Measurements from ENCODE around the gene CAMK4. TPM values are rescaled to one million over a fixed set of nuclear protein-coding genes. Genes with fewer than 3 reads are reported as not detected.

Gene CAMK4
- total RNA-seq, 1 experiment from 2014 or later: 10.6 TPM

DNA sequence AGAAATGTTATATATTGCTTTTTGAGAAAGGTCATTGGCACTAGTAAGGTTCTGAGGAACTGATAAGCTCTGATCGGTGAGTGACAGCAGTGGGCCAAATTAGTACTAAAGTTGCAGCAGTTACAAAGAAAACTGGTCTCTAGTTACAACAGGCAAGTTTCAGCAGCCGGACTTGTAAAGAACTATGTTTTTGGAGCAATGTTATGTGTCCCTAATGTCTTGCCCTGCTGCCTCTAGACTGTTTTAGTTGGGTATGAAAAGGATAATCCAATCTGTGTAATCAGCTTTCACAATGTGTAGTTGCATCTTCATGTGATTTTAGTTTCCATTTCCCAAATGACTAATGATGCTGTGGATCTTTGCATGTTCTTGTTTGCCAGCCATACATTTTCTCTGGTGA, 113.5 kb downstream of the CAMK4 start:
- no peak for ATAC-seq
- peaks cover 7% of the 10 kb centered on the region for H3K4me1 Mint-ChIP-seq
- no peak overlapping the region for H3K4me3 Mint-ChIP-seq
- no peak for DNase-seq (ENCODE audit: low spot score)
- no peaks in the 10 kb centered on the region for H3K36me3 Mint-ChIP-seq
- TF ChIP-seq JUN (CRISPR knock-in tag; IDR thresholded peaks at IDR 0.05) (no peak), ELF4 (CRISPR knock-in tag; IDR thresholded peaks at IDR 0.05; ENCODE audit: low read depth) (no peak), E2F1 (CRISPR knock-in tag; IDR thresholded peaks at IDR 0.05) (no peak), PRDM15 (CRISPR knock-in tag; IDR thresholded peaks at IDR 0.05) (no peak), ZNF423 (CRISPR knock-in tag; IDR thresholded peaks at IDR 0.05) (no peak), E2F4 (CRISPR knock-in tag; IDR thresholded peaks at IDR 0.05; ENCODE audit: borderline replicate concordance, low read depth) (no peak), TEAD4 (CRISPR knock-in tag; IDR thresholded peaks at IDR 0.05) (no peak), CREB1 (CRISPR knock-in tag; IDR thresholded peaks at IDR 0.05) (no peak), CREM (CRISPR knock-in tag; IDR thresholded peaks at IDR 0.05) (no peak), ZNF121 (CRISPR knock-in tag; IDR thresholded peaks at IDR 0.05) (no peak), ZNF232 (CRISPR knock-in tag; IDR thresholded peaks at IDR 0.05) (no peak), ZBTB21 (CRISPR knock-in tag; IDR thresholded peaks at IDR 0.05; ENCODE audit: borderline replicate concordance) (no peak), MXD4 (CRISPR knock-in tag; IDR thresholded peaks at IDR 0.05; ENCODE audit: borderline replicate concordance) (no peak), EMX1 (CRISPR knock-in tag; IDR thresholded peaks at IDR 0.05) (no peak), ZNF671 (CRISPR knock-in tag; IDR thresholded peaks at IDR 0.05) (no peak)
- TF ChIP-seq, protein P1, sequence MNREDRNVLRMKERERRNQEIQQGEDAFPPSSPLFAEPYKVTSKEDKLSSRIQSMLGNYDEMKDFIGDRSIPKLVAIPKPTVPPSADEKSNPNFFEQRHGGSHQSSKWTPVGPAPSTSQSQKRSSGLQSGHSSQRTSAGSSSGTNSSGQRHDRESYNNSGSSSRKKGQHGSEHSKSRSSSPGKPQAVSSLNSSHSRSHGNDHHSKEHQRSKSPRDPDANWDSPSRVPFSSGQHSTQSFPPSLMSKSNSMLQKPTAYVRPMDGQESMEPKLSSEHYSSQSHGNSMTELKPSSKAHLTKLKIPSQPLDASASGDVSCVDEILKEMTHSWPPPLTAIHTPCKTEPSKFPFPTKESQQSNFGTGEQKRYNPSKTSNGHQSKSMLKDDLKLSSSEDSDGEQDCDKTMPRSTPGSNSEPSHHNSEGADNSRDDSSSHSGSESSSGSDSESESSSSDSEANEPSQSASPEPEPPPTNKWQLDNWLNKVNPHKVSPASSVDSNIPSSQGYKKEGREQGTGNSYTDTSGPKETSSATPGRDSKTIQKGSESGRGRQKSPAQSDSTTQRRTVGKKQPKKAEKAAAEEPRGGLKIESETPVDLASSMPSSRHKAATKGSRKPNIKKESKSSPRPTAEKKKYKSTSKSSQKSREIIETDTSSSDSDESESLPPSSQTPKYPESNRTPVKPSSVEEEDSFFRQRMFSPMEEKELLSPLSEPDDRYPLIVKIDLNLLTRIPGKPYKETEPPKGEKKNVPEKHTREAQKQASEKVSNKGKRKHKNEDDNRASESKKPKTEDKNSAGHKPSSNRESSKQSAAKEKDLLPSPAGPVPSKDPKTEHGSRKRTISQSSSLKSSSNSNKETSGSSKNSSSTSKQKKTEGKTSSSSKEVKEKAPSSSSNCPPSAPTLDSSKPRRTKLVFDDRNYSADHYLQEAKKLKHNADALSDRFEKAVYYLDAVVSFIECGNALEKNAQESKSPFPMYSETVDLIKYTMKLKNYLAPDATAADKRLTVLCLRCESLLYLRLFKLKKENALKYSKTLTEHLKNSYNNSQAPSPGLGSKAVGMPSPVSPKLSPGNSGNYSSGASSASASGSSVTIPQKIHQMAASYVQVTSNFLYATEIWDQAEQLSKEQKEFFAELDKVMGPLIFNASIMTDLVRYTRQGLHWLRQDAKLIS (CRISPR knock-in tag; IDR thresholded peaks at IDR 0.05; ENCODE audit: borderline replicate concordance): no peak
- TF ChIP-seq, protein P2, sequence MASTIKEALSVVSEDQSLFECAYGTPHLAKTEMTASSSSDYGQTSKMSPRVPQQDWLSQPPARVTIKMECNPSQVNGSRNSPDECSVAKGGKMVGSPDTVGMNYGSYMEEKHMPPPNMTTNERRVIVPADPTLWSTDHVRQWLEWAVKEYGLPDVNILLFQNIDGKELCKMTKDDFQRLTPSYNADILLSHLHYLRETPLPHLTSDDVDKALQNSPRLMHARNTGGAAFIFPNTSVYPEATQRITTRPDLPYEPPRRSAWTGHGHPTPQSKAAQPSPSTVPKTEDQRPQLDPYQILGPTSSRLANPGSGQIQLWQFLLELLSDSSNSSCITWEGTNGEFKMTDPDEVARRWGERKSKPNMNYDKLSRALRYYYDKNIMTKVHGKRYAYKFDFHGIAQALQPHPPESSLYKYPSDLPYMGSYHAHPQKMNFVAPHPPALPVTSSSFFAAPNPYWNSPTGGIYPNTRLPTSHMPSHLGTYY (CRISPR knock-in tag; IDR thresholded peaks at IDR 0.05): no peak
- TF ChIP-seq, protein P3, sequence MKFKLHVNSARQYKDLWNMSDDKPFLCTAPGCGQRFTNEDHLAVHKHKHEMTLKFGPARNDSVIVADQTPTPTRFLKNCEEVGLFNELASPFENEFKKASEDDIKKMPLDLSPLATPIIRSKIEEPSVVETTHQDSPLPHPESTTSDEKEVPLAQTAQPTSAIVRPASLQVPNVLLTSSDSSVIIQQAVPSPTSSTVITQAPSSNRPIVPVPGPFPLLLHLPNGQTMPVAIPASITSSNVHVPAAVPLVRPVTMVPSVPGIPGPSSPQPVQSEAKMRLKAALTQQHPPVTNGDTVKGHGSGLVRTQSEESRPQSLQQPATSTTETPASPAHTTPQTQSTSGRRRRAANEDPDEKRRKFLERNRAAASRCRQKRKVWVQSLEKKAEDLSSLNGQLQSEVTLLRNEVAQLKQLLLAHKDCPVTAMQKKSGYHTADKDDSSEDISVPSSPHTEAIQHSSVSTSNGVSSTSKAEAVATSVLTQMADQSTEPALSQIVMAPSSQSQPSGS (CRISPR knock-in tag; IDR thresholded peaks at IDR 0.05; ENCODE audit: borderline replicate concordance, low read depth): no peak
- TF ChIP-seq, protein P4, sequence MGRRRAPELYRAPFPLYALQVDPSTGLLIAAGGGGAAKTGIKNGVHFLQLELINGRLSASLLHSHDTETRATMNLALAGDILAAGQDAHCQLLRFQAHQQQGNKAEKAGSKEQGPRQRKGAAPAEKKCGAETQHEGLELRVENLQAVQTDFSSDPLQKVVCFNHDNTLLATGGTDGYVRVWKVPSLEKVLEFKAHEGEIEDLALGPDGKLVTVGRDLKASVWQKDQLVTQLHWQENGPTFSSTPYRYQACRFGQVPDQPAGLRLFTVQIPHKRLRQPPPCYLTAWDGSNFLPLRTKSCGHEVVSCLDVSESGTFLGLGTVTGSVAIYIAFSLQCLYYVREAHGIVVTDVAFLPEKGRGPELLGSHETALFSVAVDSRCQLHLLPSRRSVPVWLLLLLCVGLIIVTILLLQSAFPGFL (CRISPR knock-in tag; IDR thresholded peaks at IDR 0.05; ENCODE audit: borderline replicate concordance): no peak
- no peak overlapping the region for H3K27ac Mint-ChIP-seq
- H3K27me3 Mint-ChIP-seq (ENCODE audit: low read depth): no peaks in the 10 kb centered on the region
- POLR2A ChIA-PET: no interaction called here
- CTCF ChIA-PET: interaction anchor here (0.8 kb wide), 1 partner anchor 23 kb away, joined by 3 read pairs; no protein-coding TSS in a partner anchor
- no peaks in the 10 kb centered on the region for H3K9me3 Mint-ChIP-seq
